Hematopoietic multipotent progenitor cell treated with erythropoietin and hydrocortisone succinate and interleukin-3 and kit ligand, for 15 days (in vitro differentiated cells): Measurements from ENCODE around the gene CDS1.
"Not testable (repeated sequence)": the region's sequence is repeated elsewhere in the genome, so short reads cannot be mapped to it uniquely, and the experiment has no call there.

Experiments
- DNase-seq: peaks from one replicate; pipeline ENCODE4 v3.0.0-alpha.2; 2015; ENCODE audit warnings: low spot score

CDS1 gene

DNA sequence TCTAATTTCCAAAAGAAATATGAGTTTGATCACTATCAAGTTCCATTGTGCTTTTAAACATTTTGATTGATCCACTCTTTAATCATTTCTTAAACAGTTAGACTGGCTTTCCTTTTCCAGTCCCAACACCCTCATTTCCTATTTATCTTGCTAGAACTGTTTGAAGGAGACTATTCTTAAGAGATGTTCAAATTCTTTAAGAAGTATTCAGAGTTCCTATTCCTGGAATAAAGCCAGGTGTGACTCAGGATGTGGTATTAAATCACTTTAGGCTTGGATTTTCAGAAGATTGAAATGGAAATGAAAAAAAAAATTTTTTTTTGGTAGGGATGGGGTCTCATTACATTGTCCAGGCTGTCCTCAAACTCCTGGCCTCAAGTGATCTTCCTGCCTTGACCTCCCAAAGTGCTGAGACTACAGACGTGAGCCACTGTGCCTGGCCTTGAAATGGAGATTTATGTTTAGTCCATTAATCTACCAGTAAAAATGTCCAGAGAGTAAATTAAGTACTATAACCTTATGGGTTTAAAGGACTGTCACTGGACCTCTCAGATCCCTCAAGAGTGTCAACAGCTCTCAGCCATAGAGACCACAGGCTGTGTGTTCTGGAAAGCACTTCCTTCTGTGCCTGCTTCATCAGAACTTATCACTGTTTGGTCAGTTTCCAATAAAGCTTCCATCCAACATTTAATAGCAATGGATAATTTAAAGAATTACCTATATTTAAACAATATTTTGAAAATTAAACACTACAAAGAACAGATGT is 90.7 kb downstream of the CDS1 start:
- DNase-seq: no peak

DNA sequence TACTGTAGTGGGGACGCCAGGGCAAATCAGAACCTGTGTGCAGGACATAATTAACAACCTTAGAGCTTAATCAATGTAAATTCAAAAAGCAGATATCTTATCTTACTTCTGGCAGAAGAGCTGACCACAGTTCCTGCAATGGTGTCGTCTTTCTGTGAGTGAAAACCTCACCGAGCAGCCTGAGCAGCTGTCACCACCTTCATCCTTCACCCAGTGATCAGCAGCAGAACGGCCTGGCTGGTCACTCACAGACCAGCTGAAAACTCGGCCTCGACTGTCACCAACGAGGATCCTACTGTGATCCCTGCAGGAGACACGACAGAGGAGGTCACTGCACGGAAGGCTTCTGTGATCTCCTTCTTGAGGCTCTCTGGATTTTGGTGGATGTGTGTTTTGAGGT is 94.2 kb downstream of the CDS1 start:
- DNase-seq: no peak

DNA sequence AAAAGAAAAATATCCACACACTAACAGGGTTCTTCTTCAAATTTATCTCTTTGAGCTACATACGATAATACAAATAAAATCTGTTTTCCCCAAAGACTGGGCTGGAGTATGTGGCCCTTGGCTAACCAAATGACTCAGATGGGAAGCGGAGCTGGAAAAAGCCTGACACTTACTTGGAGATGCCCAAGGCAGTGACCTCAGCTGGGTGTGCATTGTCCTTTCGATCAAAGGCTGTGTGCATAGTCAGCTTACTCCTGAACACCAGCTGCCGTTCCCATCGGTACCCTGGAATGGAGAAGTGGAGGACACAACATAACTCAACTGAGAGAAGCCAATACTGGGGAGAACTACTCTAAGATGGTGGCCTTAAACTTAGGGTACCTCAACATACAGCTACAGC is 95.1 kb downstream of the CDS1 start:
- no peak for DNase-seq

DNA sequence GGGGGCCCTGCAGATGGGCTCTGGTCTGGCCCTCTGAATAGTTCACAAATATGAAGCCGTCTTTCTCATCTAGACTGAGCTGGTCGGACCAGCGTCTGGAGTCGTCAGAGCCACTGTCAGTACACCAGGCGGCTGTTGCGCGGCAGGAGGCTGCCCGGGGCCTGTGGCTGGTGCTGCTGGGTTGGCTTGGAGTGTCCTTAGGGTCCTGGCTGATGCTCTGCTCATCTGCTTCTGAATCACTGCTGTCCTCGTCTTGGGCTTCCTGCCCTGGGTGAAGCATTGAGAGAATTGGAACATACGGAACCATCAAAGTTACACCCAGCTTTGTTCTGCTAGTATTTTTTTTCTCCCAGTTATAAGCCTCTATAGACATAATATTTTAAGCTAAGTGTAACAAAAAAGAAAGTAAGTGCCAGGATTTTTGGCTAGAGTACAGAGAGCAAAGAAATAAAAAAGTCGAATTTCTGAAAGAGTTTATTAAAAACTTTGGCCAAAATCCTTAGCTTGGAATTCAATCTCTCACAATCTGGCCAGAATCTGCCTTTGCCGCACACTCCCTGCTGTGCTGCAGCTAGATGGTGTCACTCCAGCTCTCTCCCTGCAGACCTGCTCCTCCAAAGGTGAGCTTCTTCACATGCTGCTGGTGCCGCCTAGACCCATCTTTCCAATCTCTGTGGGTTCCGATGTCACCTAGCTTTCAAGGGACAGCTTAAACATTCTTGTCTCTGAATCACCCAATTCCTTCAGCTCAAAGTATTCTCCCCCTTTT is 96.2 kb downstream of the CDS1 start:
- no peak for DNase-seq

DNA sequence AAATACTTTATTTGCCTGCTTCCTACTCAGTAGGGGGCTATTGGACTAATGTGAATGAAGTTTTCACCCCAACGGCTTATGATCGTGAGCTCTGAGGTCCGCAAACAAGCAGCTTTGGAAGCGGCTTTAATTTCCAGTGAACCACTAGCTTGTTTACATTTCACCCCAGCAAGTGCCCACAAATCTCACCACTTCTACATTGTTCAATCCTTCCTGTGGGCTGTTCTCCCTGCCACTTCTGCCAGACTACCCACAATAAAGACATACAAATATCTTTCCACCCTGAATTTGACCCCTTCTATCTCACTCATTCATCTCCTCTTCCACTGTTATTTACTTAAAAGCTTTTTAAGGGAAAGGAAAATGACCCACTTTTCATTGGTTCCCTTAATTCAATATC is 98.0 kb downstream of the CDS1 start:
- no peak for DNase-seq

DNA sequence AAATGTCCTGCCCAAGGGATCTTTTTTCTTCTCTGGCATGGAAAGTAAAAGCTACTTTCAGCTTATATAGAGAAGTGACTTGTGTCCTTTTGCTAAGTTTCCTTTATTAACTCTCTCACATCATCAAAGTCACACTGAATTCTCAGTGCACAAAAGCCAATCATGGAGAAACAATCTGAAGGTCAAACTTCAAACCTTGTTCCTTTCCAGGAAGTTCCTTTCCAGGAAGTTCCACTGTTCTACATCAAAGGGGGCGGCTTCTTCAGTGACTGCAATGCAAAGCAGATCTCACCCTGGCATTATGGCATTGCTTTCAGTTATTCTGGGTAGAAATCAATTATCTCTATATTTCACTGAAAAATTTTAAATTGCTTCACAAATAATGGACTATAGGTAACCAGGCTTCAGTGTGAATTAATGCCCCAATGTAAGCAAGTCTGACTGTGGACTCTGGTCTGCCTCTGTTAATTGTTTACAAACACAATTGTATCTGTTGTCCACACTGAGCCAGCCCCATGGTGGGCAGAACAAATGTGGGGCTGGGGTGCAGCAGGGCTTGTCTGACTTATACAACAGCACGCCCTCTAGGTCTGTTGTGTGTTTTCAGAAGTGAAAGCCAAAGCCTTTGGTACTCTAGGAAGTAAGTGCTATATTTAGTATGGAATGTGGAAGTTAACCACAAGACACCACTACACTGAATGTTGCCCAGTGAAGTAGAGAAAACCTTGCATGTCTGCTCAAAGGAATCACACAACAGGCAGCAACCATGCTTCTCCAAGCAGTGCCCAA is 98.8 kb downstream of the CDS1 start:
- DNase-seq: no peak

DNA sequence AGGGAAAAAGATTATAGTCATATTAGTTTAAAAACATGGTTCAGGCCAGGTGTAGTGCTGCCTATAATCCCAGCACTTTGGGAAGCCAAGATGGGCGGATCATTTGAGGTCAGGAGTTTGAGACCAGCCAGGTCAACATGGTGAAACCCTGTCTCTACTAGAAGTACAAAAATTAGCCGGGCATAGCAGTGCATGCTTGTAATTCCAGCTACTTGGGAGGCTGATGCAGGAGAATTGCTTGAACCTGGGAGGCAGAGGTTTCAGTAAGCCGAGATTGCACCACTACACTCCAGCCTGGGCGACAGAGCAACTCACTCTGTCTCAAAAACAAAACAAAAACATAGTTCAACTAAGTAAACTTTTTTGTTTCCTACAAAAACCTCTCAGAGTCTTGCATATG is 99.7 kb downstream of the CDS1 start:
- DNase-seq: not testable (repeated sequence)

DNA sequence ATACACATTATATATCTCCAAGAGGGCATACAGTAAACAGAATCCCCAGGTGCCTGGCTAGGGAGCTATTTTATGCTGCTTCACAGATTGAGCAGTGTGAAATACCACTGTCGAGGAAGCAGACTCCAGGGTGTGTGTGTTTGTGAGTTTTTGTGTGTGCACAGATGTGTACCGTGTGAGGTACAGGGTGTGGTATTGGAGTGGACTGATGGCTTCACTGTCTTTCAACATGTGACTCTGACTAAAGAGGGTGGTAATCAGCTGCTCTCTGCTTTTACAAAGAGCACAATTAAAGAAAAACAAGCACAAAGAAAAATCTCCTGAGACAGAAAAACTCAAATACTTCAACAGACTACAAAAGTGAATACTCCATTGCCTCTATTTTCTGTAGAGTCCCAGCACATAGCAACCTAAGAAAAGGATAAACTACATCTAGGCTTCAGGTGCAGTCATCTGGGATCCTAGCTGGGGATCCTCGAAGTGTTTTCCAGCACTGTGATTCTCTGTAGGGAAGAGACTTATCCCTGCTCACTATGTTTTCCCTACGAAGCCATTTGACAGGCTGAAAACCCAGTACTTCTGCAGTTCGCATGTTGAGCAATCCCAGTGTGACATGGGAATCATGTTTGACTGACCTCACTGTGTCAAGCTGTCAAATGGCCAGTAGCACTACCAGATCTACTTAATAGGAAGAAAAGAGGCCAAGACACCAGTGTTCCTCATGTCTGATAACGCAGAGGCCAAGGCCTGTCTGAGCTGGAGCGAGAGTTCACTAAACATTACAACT is 100.3 kb downstream of the CDS1 start:
- no peak for DNase-seq

DNA sequence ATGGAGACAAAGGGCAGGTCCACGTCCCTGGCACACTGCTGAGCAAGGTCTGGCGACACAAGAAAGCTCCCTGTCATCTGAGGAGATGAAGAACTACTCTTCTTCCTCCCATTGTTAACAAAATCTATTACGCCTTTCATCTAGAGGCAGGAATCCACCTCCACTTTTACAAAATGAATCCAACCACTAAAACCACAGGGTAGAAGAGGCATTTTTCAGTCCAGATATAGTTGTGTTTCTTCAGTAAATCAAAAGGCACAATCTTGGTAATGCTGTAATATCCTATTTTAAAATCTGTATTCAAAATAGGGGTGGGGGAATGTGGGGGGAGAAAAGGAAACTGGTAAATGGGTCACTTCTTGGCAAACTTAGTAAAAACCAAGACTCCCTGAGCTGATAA is 101.4 kb downstream of the CDS1 start:
- no peak for DNase-seq

DNA sequence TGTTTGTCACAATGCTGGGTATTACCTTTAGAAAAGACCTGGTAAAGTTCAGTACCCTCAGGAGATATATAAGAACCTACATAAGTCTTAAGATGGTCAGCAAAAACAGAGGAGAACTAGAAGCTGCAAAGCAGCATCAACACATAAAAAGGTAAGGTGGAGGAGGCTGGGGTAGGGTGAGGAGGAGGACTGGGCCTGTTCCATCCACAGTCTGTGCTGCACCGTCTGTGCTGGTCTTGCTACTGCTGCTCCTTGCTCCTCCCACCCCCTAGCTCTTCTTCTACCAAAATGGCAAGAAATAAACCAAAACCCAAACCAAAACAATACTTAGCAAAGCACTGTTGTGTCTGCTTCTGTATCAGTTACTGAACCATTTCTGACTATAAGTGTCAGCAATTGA is 102.2 kb downstream of the CDS1 start:
- no peak for DNase-seq

DNA sequence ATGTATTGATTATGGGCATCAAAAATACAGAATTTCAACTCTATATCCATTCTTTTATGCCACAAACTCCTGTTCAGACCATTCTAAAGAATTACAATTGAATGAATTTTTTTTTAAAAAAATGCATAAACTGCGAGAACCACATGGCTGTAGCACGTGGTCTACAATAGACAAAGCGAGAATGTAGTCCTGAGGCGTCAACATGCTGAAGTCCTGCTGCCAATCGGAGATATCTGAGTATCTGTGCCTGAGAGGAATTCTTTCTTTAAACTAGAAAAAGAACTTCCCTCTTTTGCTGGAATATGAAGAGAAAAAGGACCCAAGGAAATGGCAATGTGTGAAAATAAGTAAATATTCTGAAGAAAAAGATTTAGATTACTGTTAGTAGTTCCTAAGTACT is 105.7 kb downstream of the CDS1 start:
- DNase-seq: no peak

DNA sequence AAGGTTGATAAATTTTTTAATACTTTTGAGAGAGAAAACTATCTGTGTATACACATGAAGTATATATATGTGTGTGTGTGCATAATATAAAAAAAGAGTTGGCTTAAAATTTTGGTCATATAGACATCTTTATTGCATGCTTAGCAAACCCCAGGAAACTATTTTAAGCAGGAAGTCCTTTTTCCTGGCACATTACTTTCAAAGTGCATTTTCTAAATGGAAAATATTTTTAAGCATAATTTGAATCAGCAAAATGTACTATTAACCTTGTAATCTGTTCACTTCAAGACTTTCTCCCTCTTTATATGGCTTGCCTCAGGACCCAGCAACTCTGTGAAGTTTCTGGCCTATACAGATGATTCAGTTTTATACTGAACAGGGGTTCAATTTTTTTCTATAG is 106.3 kb downstream of the CDS1 start:
- no peak for DNase-seq

DNA sequence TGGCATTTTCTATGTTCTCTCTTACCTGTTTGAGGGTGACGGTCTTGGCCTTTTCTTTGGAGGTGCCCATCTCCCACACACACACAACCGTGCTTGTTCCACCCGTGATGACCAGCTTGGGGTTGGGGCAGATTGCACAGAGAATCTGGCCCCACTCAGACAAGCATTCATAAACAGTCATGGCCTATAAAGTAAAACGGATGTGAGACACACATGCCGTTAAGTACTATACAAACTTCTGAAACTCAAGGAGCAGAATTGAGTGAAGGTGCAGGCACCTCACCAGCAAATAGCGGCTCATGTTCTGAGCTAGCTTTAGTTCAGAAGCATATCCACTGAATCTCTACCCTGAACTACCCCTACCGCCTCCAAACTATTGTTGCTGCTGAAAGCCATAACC is 107.6 kb downstream of the CDS1 start:
- DNase-seq: no peak

DNA sequence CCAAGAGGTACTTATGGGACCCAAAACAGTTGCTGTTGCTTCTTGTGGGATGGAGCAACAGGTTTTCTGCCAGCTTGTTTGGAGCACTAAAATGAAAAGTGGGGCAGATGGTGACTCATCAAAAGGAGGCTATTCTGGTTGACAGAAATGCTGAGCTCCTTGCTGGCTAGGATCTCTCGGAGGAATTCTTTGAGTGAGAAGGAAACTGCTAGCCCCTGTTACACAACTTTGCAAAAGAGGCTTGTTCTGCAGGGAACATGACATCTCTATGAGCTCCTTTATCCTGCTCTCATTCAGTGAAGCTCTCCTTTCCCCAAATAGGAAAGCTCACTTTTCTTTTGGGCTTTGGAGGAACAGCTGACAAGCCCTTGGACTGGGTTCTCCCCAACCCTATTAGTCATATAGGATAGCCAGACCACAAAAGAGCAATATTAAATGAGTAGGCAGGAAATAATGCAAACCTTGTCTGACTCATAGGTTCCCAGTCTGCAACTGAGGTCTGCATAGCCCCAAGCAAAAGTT is 108.3 kb downstream of the CDS1 start:
- no peak for DNase-seq

DNA sequence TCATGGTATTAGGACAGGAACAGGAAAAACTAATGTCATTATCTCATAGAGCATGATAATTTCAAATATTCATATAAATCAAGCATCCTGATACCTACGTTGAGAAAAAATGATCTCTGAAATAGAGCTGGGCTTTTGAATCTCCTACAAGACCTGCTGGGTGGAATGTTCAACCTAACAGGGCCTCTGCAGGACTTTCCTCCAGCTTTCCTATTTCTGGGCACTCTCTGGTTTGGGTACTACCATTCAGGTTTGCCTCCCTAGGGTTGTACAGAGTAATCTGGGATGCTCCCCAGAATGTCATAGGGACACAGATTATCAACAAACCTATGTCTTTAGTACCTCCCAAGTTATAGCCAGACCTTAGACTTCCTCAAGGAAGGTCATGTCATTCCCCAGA is 108.9 kb downstream of the CDS1 start:
- DNase-seq: no peak

DNA sequence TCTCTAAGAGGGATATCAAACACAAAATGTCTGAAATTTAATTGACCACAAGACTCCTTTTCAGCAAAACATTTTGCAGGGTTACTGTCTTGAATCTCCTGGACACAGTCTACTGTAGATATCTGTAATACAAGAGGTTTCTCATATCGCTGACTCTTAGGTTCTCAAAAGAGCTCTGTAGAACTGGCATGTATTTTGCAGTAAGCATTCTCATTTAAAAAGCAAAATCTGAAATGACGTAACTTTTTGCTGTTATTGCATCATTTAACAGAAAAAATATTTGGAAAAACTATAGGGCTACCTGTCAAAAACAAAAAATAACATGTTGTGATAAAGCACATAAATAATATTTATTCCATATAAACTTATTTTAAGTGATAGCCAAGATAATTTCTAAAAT is 114.2 kb downstream of the CDS1 start:
- no peak for DNase-seq

DNA sequence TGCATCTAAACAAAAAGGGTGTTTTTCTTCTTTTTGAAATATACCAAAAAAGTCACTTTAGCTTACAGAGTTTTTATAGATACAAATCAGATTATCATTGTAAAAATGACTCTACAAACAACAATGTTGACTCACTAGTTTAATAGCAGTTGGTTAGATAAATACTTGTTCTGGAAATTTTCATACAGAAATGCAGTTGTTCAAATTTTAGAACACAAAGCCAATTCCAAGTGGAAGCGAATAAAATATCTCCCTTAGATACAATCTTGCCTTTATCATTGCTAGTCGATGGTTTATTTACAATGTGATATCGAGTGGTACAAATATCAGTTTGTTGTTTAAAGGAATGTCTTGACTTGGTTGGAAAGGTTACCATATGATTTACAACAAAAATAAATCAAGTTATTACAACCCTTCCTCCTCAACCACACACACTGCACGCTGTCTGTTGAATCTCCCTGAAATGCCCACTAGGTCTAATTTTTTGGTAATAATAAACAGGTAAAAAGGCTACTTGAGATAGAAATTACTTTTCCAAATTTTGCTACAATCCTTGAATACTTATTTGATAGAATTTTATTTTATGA is 114.8 kb downstream of the CDS1 start:
- no peak for DNase-seq

DNA sequence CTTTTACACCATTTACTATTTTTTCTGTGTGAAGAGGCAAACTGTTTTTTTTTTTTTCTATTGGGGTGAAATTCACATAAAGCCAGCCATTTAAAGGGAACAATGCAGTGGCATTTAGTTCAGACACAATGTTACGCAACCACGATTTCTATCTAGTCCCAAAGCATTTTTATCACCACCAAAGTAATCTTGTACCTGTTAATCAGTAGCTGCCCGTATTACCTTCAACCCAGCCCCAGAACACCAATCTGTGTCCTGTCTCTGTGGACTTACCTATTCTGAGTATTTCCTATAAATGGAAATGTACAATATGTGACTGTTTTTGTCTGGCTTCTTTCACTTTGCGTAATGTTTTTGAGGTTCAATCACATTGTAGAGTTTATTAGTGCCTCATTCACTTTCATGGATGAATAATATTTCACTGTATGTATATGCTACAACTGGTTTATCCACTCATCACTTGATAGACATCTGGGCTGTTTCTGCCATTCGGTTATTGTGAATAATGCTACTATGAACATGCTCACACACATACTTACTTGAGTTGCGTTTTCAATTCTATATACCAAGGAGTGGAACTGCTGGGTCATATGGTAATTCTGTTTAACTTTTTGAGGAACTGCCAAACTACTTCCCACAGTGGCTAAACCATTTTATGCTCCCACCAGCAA is 116.2 kb downstream of the CDS1 start:
- DNase-seq: no peak
